Measurements from ENCODE around the gene LAMTOR2. TPM values are rescaled to one million over a fixed set of nuclear protein-coding genes. Genes with fewer than 3 reads are reported as not detected.

LAMTOR2 gene
- total RNA-seq, 2 donors from 2014 or later = 44.2 to 47.5 TPM

GRCh38 chr1:156056326-156056849 lies 1.8 kb downstream of the LAMTOR2 start:
- ATAC-seq (no peak), DNase-seq (no peak)
- Histone ChIP-seq H3K9me3 (no peaks in the 10 kb centered on the region), H3K4me1 (peaks cover 27% of the 10 kb centered on the region), H3K27ac (no peak overlapping the region), H3K27me3 (no peaks in the 10 kb centered on the region), H3K36me3 (replicated peaks in 1 of 2; ENCODE audit: insufficient read depth in 1 of 2, low read depth in 2 of 2) (no peaks in the 10 kb centered on the region), H3K4me3 (no peak overlapping the region)
- intact Hi-C loops (cut with DNase I) = no loop called here
- WGBS, 2 donors = 95 to 100% methylated on average over 1 of the region's 1 CpG
- TF ChIP-seq POLR2A (IDR thresholded peaks at IDR 0.05) = no peak
- no peak for TF ChIP-seq CTCF (IDR thresholded peaks at IDR 0.05)

GRCh38 chr1:156060937-156061636 lies 6.5 kb downstream of the LAMTOR2 start, which contains the start of gene RAB25:
Gene RAB25 (plus strand): TSS chr1:156061160. CDS start chr1:156061401, 241 bp downstream.
- peak within 1 kb of the TSS; percentile 5 to 22 for H3K4me3 ChIP-seq
- DNase-seq = peak; percentile 87 to 93 (median 92)
- peak within 1 kb of the TSS; percentile 52 to 83 (median 73) for H3K27ac ChIP-seq

GRCh38 chr1:156062189-156062588 lies 7.6 kb downstream of the LAMTOR2 start:
- Histone ChIP-seq H3K4me3 (no peak overlapping the region), H3K9me3 (no peaks in the 10 kb centered on the region), H3K27ac (peak overlapping the region in 3 of 4 donors; percentile 65 to 83 (median 81)), H3K4me1 (peaks cover 32% of the 10 kb centered on the region), H3K27me3 (no peaks in the 10 kb centered on the region), H3K36me3 (replicated peaks in 1 of 2; ENCODE audit: insufficient read depth in 1 of 2, low read depth in 2 of 2) (no peaks in the 10 kb centered on the region)
- no peak for TF ChIP-seq CTCF (IDR thresholded peaks at IDR 0.05)
- TF ChIP-seq POLR2A (IDR thresholded peaks at IDR 0.05) = peak in 1 of 3 donors; percentile 8
- intact Hi-C loops (cut with DNase I) = no loop called here
- no peak for DNase-seq
- ATAC-seq = no peak
- 76 to 83% methylated on average over 3 of the region's 3 CpGs for WGBS, 2 donors

More at GRCh38 chr1:156060937-156061636, 6.5 kb downstream of the LAMTOR2 start, which contains the start of gene RAB25:
- WGBS, 2 donors = 11 to 18% methylated on average over 11 of the region's 11 CpGs
- peak; percentile 98 for ATAC-seq
- Histone ChIP-seq H3K27me3 (no peaks in the 10 kb centered on the region), H3K36me3 (replicated peaks in 1 of 2; ENCODE audit: insufficient read depth in 1 of 2, low read depth in 2 of 2) (no peaks in the 10 kb centered on the region), H3K4me1 (peaks cover 32% of the 10 kb centered on the region), H3K9me3 (no peaks in the 10 kb centered on the region)
- intact Hi-C loops (cut with DNase I) = no loop called here
- TF ChIP-seq CTCF (IDR thresholded peaks at IDR 0.05) (no peak), POLR2A (IDR thresholded peaks at IDR 0.05) (peak; percentile 61 to 87 (median 84))

GRCh38 chr1:156063997-156064285 lies 9.4 kb downstream of the LAMTOR2 start:
- no peak overlapping the region for H3K4me3 ChIP-seq

More at GRCh38 chr1:156063997-156064285, 9.4 kb downstream of the LAMTOR2 start:
- no peak for TF ChIP-seq POLR2A (IDR thresholded peaks at IDR 0.05)
- no peak for TF ChIP-seq CTCF (IDR thresholded peaks at IDR 0.05)
- H3K27ac ChIP-seq = no peak overlapping the region
- no peaks in the 10 kb centered on the region for H3K27me3 ChIP-seq
- 64 to 68% methylated on average over 2 of the region's 2 CpGs for WGBS, 2 donors
- no peak for DNase-seq
- no peaks in the 10 kb centered on the region for H3K36me3 ChIP-seq (replicated peaks in 1 of 2; ENCODE audit: insufficient read depth in 1 of 2, low read depth in 2 of 2)
- intact Hi-C loops (cut with DNase I) = no loop called here
- H3K9me3 ChIP-seq = no peaks in the 10 kb centered on the region
- no peak for ATAC-seq
- peaks cover 32% of the 10 kb centered on the region for H3K4me1 ChIP-seq
